ENCODE measurements around the gene PLEKHG7.
"Not testable (repeated sequence)": the region's sequence is repeated elsewhere in the genome, so short reads cannot be mapped to it uniquely, and the experiment has no call there.

PLEKHG7 gene

GRCh38 chr12:92749691-92750090 is 46.9 kb downstream of the PLEKHG7 start:
- DNase-seq, result not testable (repeated sequence)

DNA sequence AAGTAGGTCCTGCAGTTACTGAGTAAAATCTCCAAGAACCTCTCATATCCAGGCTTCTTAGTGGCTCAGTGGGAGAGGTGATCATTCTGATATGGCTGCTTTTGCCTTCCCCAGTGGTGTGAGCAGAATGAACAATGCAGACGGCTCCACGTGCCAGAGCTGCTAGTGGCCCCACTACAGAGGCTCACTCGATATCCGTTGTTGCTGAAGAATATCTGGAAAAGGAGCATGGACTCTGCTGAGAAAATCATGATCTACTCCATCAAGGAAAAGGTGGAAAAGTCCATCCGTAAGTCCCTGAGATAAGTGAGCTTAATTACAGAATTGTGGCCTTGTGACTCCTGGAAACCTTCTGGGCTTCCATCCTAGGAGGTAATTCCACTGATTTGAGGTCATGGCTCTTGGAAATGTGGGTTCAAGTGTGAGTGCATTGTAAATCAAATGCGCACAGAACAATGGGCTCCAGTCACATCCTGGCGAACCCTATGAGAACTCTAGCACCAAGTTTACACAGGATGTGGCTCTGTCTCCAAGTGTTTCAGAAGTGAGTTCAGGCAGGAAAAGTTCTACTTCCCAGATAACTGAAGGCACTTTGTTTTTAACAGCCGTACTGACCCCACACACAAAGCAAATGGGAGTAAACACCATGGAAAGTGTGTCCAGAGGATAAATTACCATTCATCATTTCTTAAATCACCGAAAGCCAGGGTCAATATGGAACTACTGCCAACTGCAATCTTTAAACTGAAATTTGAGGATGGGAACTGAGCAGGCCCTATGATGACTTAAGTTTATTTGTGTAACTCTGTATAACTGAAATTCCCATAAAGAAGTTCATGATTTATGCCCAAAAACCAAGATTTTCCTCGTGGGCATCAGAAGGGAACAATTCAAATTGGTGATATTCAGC is 51.4 kb downstream of the PLEKHG7 start:
- no peak for DNase-seq

DNA sequence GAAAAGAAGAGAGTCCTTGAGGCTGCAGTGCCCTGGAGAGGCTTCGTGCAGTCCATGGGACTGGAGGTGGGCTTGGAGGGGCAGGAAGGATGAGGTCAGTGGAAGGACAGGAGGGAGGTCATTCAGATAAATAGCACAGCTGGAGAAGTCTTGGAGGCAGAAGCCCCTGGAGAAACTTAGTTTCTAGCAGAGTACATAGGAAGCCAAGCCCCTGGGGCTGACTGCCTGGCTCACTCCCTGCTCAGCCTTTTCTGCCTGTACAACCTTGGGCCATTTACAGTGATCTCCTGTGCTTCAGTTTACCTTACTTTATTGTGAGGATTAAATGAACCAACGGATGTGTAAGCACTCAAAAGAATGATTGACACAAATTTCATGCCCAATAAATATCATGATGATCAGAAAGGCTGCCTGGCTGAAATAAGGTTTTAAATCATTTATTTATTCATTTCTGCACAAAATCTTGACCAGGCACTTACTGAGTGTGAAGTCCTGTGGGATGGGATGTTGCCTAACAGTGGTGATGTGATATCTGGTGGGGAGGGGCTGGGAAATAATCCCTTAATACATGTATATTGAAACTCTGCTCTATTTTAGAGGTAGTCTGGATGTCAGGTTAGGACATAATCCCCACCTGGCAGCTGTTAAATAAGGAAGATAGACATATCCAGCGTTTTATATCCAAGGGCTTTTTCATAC is 54.3 kb downstream of the PLEKHG7 start:
- DNase-seq, result no peak

GRCh38 chr12:92757597-92758121 is 54.9 kb downstream of the PLEKHG7 start:
- no peak for DNase-seq

DNA sequence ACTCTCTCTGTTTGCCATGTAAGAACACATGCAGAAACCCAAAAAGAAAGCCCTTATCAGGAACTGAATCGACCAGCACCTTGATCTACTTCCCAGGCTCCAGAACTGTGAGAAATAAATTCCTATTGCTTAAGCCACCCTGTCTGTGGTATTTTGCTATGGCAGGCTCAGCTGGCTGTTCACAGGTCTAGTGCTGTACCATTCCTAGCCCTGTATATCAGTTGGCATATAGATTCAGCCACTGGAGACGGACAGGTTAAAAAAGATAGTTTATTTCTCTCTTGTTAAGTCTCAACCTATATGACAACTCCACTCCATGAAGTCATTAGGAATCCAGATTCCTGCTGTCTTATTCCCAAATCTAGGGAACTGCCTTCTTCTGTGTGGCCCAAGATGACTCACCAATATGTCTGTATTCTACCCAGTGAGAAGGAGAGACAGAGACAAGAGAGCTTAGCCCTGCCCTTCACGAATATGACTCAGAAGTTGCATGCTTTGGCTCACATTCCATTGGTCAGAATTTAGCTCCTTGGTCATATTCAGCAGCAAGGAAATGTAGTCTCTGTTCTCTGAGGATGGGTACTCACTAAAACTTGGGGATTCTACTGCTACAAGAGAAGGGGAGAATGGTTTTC is 57.0 kb downstream of the PLEKHG7 start:
- no peak for DNase-seq

DNA sequence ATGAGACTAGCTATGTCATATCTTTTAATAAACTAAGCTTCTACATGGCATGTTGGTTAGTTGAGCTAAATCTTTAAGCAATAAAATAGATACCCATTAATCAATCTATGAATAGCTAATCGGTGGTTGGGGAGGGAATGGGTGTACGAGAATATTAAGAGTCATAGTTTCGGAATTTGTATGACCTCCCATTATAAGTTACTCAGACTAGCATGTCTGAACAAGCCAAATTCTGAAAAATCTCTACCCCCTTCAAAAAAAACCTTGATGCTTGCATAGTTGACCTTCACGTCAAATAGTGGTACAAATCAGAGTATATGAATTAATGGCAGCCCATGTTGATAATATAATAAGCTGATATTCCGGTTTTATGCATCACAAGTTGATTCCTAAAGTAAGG is 60.0 kb downstream of the PLEKHG7 start:
- no peak for DNase-seq

DNA sequence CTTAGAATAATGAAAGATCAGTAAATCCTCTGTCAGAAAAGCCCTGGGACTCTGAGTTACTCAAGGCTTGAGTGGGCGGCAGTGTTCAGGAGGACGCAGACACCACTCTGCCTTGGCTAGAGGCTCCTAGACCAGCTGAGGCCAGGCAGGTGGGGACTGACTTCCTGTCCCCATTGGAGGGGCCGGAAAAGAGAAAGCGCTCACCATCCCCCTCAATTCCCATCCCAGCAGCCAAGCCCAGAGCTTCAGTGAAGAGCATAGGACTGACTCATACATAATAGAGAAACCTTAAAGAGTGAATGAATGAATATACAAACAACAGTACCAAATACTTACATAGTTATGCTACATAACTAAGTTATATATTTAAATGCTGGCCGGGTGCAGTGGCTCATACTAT is 62.0 kb downstream of the PLEKHG7 start:
- DNase-seq, result peak; percentile 65

- no peak for DNase-seq
Observed at GRCh38 chr12:92765871-92766270, 63.1 kb downstream of the PLEKHG7 start.

GRCh38 chr12:92769124-92769901 is 66.5 kb downstream of the PLEKHG7 start:
- DNase-seq, result peak; percentile 28

DNA sequence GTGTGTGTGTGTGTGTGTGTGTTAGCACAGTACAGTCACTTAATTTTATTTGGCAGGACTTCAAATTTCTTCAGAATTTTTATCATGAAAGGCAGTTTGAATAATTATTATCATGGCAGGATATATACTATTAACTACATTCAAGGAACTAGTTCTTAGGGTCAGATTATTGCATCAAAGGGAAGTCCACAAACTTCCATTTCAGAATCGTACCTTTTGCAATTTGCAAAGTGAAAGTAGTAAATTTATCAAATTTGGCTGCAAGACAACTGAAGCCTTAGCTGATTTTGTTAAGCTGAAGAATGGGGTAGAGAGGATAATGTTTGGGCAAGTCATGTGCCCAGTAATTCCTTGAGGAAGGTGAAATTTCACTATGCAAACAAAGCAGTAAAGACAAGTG is 68.2 kb downstream of the PLEKHG7 start:
- DNase-seq, result no peak

- no peak for DNase-seq
Observed at GRCh38 chr12:92775416-92775815, 72.6 kb downstream of the PLEKHG7 start.

- no peak for DNase-seq
Observed at GRCh38 chr12:92778525-92778924, 75.7 kb downstream of the PLEKHG7 start.

GRCh38 chr12:92779902-92780301 is 77.1 kb downstream of the PLEKHG7 start:
- DNase-seq, result no peak

- no peak for DNase-seq
Observed at GRCh38 chr12:92784356-92784755, 81.6 kb downstream of the PLEKHG7 start.

GRCh38 chr12:92784797-92785562 is 82.2 kb downstream of the PLEKHG7 start:
- DNase-seq, result no peak

GRCh38 chr12:92785563-92785950 is 82.8 kb downstream of the PLEKHG7 start:
- no peak for DNase-seq

GRCh38 chr12:92786045-92786444 is 83.3 kb downstream of the PLEKHG7 start:
- no peak for DNase-seq

- DNase-seq, result not testable (repeated sequence)
Observed at GRCh38 chr12:92794356-92794755, 91.6 kb downstream of the PLEKHG7 start.

DNA sequence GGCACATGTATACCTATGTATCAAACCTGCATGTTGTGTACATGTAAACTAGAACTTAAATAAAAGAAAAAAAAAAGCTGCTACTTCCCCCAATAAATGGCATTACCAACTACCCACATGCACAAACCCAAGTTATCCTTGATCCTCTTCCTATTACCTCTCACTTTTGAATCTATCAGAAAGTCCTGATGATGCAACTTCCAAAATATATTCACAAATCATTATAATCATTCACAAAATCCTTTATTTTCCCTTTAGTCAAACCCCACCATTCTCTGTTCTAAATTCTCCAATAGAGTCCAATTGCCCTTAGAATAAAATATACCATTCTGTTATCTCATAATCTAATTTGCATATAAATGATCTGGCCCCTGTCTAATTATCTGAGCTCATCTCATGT is 92.0 kb downstream of the PLEKHG7 start:
- DNase-seq, result no peak

- DNase-seq, result no peak
Observed at GRCh38 chr12:92796650-92797049, 93.9 kb downstream of the PLEKHG7 start.

DNA sequence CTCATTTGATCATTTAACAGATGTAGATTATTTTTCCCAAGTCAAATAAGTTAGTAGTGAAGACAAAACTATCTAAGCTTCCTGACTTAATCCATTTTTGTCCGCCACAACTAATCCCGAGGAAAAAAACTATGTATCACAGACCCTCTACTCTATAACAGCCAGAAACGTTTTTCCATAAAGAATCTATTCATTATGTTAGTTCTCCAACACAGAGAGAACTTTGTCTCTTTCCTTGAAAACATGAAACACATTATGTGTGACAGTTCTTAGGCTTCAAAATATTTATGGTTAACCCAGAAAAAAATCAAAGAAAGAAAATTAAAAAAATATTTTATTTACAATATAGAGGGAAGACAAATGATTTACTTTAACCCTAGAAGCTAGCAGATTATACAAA is 100.1 kb downstream of the PLEKHG7 start:
- no peak for DNase-seq

DNA sequence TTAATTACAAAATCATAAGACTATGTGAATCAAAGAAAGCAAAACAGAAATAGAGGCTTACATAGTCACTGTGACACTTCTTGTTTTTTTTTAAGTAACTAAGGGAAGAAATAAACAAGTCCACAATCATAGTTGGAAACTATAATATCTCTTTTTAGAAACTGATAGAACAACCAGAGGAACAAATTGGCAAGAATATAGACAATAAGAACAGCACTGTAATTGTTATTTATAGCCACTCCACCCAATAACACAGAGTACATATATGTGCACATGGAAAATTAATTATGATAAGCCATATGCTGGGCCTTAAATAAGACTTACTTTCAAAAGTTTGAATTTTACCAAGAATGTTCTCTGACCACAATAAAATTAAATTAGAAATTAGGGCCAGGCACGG is 101.1 kb downstream of the PLEKHG7 start:
- no peak for DNase-seq

Measured in femur (tissue), 1 donor.